Right kidney (tissue), 1 donor: ENCODE data around the gene CCDC15.
"Not testable (repeated sequence)": the region's sequence is repeated elsewhere in the genome, so short reads cannot be mapped to it uniquely, and the experiment has no call there.

Experiments
- DNase-seq: peaks from one replicate; pipeline ENCODE4 v3.0.0-alpha.2; 2016

CCDC15 gene

GRCh38 chr11:125082611-125083311 lies 128.8 kb downstream of the CCDC15 start:
- no peak for DNase-seq

GRCh38 chr11:125083312-125084056 lies 129.5 kb downstream of the CCDC15 start:
- DNase-seq: no peak

- no peak for DNase-seq
These were observed 130.0 kb downstream of the CCDC15 start for GRCh38 chr11:125084057-125084416.

- DNase-seq: no peak
These were observed 130.8 kb downstream of the CCDC15 start for GRCh38 chr11:125084761-125085231.

GRCh38 chr11:125085301-125086081 lies 131.5 kb downstream of the CCDC15 start:
- DNase-seq: no peak

- no peak for DNase-seq
These were observed 132.8 kb downstream of the CCDC15 start for GRCh38 chr11:125086633-125087296.

GRCh38 chr11:125088123-125088522 lies 134.1 kb downstream of the CCDC15 start:
- DNase-seq: no peak

- DNase-seq: no peak
These were observed 134.8 kb downstream of the CCDC15 start for GRCh38 chr11:125088576-125089455.

GRCh38 chr11:125089481-125089880 lies 135.5 kb downstream of the CCDC15 start:
- not testable (repeated sequence) for DNase-seq

- DNase-seq: not testable (repeated sequence)
These were observed 136.1 kb downstream of the CCDC15 start for GRCh38 chr11:125090151-125090550.

- no peak for DNase-seq
These were observed 136.8 kb downstream of the CCDC15 start for GRCh38 chr11:125090816-125091215.
